Activated T-cell treated with anti-CD3 and anti-CD28 coated beads, Interleukin-2, amount 50 U/mL, for 4 hours (primary cell): ENCODE results near the gene BEST2. TPM values are rescaled to one million over a fixed set of nuclear protein-coding genes. Genes with fewer than 3 reads are reported as not detected.
"Not testable (repeated sequence)": the region's sequence is repeated elsewhere in the genome, so short reads cannot be mapped to it uniquely, and the experiment has no call there.

ENCODE experiments used
- ATAC-seq, 2 donors: fragments of 200-7000 bp; cut with Tn5 transposase; one replicate each; pipeline ENCODE4 v1.10.0; 2021
- DNase-seq: peaks from one replicate; pipeline ENCODE4 v3.0.0-alpha.2; 2020
- H3K27me3 Mint-ChIP-seq: one replicate; pipeline ENCODE4 v1.8.0; 2021; ENCODE audit warnings: low read depth, mixed read lengths
- H3K36me3 Mint-ChIP-seq: one replicate; pipeline ENCODE4 v1.8.0; 2022; ENCODE audit warnings: mixed read lengths; ENCODE audit not compliant: insufficient read depth
- H3K4me1 Mint-ChIP-seq: one replicate; pipeline ENCODE4 v1.8.0; 2021; ENCODE audit warnings: low read depth, mixed read lengths
- H3K4me3 Mint-ChIP-seq: one replicate; pipeline ENCODE4 v1.8.0; 2021; ENCODE audit warnings: mild to moderate bottlenecking, moderate library complexity, mixed read lengths
- H3K9me3 Mint-ChIP-seq: one replicate; pipeline ENCODE4 v1.8.0; 2021; ENCODE audit warnings: mixed read lengths
- total RNA-seq, 3 donors: library from RNA; stranded (reverse); gene quantifications; one replicate each; pipeline ENCODE4 v1.2.1, GENCODE V29; 2021

Gene BEST2
- total RNA-seq, 3 donors from 2014 or later = not detected

- H3K9me3 Mint-ChIP-seq = no peaks in the 10 kb centered on the region
- H3K4me3 Mint-ChIP-seq = peak overlapping the region; percentile 97
- H3K4me1 Mint-ChIP-seq = peaks cover 47% of the 10 kb centered on the region
- peaks cover 5% of the 10 kb centered on the region for H3K36me3 Mint-ChIP-seq
- ATAC-seq (no peak), DNase-seq (peak; percentile 68)
- H3K27me3 Mint-ChIP-seq = no peaks in the 10 kb centered on the region
Observed at GRCh38 chr19:12792051-12792852, 40.7 kb downstream of the BEST2 start.

- peaks cover 5% of the 10 kb centered on the region for H3K36me3 Mint-ChIP-seq
- DNase-seq (no peak), ATAC-seq (no peak)
- no peaks in the 10 kb centered on the region for H3K9me3 Mint-ChIP-seq
- H3K4me1 Mint-ChIP-seq = peaks cover 47% of the 10 kb centered on the region
- H3K27me3 Mint-ChIP-seq = no peaks in the 10 kb centered on the region
- peak overlapping the region; percentile 97 for H3K4me3 Mint-ChIP-seq
Observed at GRCh38 chr19:12792853-12793289, 41.3 kb downstream of the BEST2 start.

GRCh38 chr19:12793290-12794195, 42.0 kb downstream of the BEST2 start:
- Mint-ChIP-seq H3K4me1 (peaks cover 41% of the 10 kb centered on the region), H3K36me3 (peaks cover 5% of the 10 kb centered on the region), H3K27me3 (no peaks in the 10 kb centered on the region), H3K9me3 (no peaks in the 10 kb centered on the region), H3K4me3 (peak overlapping the region; percentile 97)
- peak; percentile 94 for DNase-seq
- ATAC-seq = peak; percentile 33 to 37

- peaks cover 33% of the 10 kb centered on the region for H3K4me1 Mint-ChIP-seq
- no peak for DNase-seq
- H3K27me3 Mint-ChIP-seq = no peaks in the 10 kb centered on the region
Observed at GRCh38 chr19:12794196-12794941, 42.8 kb downstream of the BEST2 start.

GRCh38 chr19:12794971-12795381, 43.4 kb downstream of the BEST2 start:
- ATAC-seq = no peak
- H3K27me3 Mint-ChIP-seq = no peaks in the 10 kb centered on the region
- H3K36me3 Mint-ChIP-seq = peaks cover 5% of the 10 kb centered on the region
- no peak for DNase-seq
- H3K9me3 Mint-ChIP-seq = no peaks in the 10 kb centered on the region
- peak overlapping the region; percentile 78 for H3K4me3 Mint-ChIP-seq
- peaks cover 33% of the 10 kb centered on the region for H3K4me1 Mint-ChIP-seq

More at GRCh38 chr19:12794196-12794941, 42.8 kb downstream of the BEST2 start:
- peak overlapping the region; percentile 78 for H3K4me3 Mint-ChIP-seq
- H3K9me3 Mint-ChIP-seq = no peaks in the 10 kb centered on the region
- peaks cover 5% of the 10 kb centered on the region for H3K36me3 Mint-ChIP-seq
- ATAC-seq = peak in 1 of 2 donors; percentile 0

GRCh38 chr19:12796146-12797071, 44.8 kb downstream of the BEST2 start:
- Mint-ChIP-seq H3K9me3 (no peaks in the 10 kb centered on the region), H3K36me3 (peaks cover 5% of the 10 kb centered on the region), H3K4me1 (peaks cover 37% of the 10 kb centered on the region), H3K27me3 (no peaks in the 10 kb centered on the region), H3K4me3 (peak overlapping the region; percentile 78)
- peak; percentile 72 for DNase-seq
- ATAC-seq = peak in 1 of 2 donors; percentile 9

GRCh38 chr19:12797141-12797587, 45.6 kb downstream of the BEST2 start:
- ATAC-seq (no peak), DNase-seq (no peak)
- Mint-ChIP-seq H3K27me3 (no peaks in the 10 kb centered on the region), H3K4me1 (peaks cover 39% of the 10 kb centered on the region), H3K4me3 (no peak overlapping the region), H3K9me3 (no peaks in the 10 kb centered on the region), H3K36me3 (peaks cover 2% of the 10 kb centered on the region)

- ATAC-seq, DNase-seq, H3K4me3 Mint-ChIP-seq, H3K27me3 Mint-ChIP-seq, H3K36me3 Mint-ChIP-seq, H3K9me3 Mint-ChIP-seq: not testable (repeated sequence)
- peaks cover 43% of the 10 kb centered on the region for H3K4me1 Mint-ChIP-seq
Observed at GRCh38 chr19:12797607-12798006, 46.0 kb downstream of the BEST2 start.

GRCh38 chr19:12799742-12800465, 48.3 kb downstream of the BEST2 start:
- H3K36me3 Mint-ChIP-seq = no peaks in the 10 kb centered on the region
- DNase-seq (no peak), ATAC-seq (no peak)
- no peaks in the 10 kb centered on the region for H3K27me3 Mint-ChIP-seq
- H3K4me3 Mint-ChIP-seq = peak overlapping the region; percentile 86
- peaks cover 35% of the 10 kb centered on the region for H3K4me1 Mint-ChIP-seq
- H3K9me3 Mint-ChIP-seq = no peaks in the 10 kb centered on the region

GRCh38 chr19:12800466-12800770, 48.8 kb downstream of the BEST2 start:
- DNase-seq = no peak
- Mint-ChIP-seq H3K4me3 (peak overlapping the region; percentile 86), H3K36me3 (no peaks in the 10 kb centered on the region), H3K9me3 (no peaks in the 10 kb centered on the region), H3K27me3 (no peaks in the 10 kb centered on the region), H3K4me1 (peaks cover 32% of the 10 kb centered on the region)
- ATAC-seq = no peak

- peak; percentile 44 to 47 for ATAC-seq
- Mint-ChIP-seq H3K27me3 (no peaks in the 10 kb centered on the region), H3K4me3 (peak overlapping the region; percentile 86), H3K4me1 (peaks cover 29% of the 10 kb centered on the region), H3K36me3 (no peaks in the 10 kb centered on the region), H3K9me3 (no peaks in the 10 kb centered on the region)
- DNase-seq = no peak
Observed at GRCh38 chr19:12800923-12801465, 49.4 kb downstream of the BEST2 start.

GRCh38 chr19:12801466-12802266, 50.1 kb downstream of the BEST2 start, which contains the start of the genes PRDX2 and THSD8:
TSS of gene PRDX2 (minus strand) at chr19:12801800. CDS start at chr19:12801261, 539 bp downstream.
TSS of gene THSD8 (plus strand) at chr19:12802069. CDS start at chr19:12802072, 3 bp downstream.
- H3K27me3 Mint-ChIP-seq = no peaks in the 10 kb centered on the region

More at GRCh38 chr19:12801466-12802266, 50.1 kb downstream of the BEST2 start, which contains the start of the genes PRDX2 and THSD8:
- ATAC-seq = peak; percentile 66 to 70
- peak; percentile 57 for DNase-seq
- H3K36me3 Mint-ChIP-seq = no peaks in the 10 kb centered on the region
- H3K9me3 Mint-ChIP-seq = no peaks in the 10 kb centered on the region
- H3K4me3 Mint-ChIP-seq = peak within 1 kb of the TSS; percentile 86
- H3K4me1 Mint-ChIP-seq = peaks cover 29% of the 10 kb centered on the region
